Activated CD4-positive, alpha-beta T cell treated with anti-CD3 and anti-CD28 coated beads, Interleukin-2, amount 50 U/mL, for 24 hours (primary cell): ENCODE data around the gene HBS1L.
A peak's percentile ranks its signal among the peaks of the same experiment; 100 is the strongest.

Experiments
- DNase-seq, 2 donors: peaks; one replicate each; pipeline ENCODE4 v3.0.0-alpha.2; 2020; ENCODE audit warnings: low read depth in 1 of 2, low spot score in 1 of 2

The HBS1L gene

DNA sequence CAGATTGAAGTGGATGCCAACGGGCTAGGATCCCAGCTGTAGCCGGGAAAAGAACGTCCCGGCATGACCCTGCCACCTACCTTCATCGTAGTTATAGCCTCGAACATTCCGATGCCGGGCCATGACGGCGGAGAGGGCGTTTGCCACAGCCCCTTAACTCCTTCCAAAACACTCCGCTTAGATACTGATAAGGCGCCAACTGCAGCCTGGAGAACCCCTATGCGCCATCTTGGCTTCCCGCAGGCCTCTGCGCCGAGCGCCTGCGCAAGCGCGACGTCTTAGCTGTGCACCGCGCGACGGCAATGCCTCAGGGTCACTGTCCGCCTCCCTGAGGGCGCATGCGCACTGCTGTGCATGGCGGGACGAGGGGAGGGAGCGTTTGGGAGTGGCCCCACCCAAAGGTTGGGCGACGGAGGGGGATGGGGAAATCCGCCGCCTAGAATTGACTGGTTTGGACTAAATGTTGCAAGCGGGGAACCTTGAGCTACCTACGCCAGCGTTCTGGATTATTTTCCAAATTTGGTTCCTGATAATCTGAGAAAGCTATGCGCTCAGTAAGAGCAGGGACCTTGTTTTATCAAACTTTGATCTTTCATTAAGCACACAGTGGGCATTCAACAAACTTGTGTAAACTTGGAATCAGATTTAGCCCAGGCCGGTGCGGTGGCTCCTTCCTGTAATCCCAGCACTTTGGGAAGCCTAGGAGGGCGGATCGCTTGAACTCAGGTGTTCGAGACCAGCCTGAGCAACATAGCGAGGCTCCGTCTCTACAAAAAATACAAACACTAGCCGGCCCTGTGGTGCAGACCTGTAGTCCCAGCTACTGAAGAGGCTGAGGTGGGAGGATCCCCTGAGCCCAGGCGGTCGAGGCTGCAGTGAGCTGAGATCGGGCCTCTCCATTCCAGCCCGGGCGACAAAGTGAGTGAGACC, at the start of gene HBS1L:
Gene HBS1L (minus strand): TSS at position 254 of the 930 bp plus-strand sequence. CDS start 131 bp downstream, at position 123.
- peak; percentile 91 to 96 for DNase-seq

DNA sequence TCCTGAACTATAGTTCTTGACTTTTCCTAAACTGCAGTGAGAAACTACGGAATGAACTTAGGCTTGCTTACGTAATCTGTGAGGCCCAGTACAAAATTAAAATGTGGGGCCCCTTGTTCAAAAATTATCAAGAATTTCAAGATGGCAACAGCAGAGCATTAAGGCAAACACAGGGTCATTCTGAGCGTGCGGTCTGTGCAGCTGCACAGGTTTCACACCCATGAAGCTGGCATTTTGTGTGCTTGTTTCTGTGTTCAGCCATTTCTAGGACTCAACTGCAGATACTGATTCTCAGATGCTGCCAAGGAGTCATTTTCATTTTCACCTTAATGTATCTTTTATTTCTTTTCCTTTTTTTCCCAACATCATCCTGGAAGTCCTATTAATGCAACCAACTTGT, 49.6 kb upstream of the HBS1L start:
- DNase-seq = no peak

DNA sequence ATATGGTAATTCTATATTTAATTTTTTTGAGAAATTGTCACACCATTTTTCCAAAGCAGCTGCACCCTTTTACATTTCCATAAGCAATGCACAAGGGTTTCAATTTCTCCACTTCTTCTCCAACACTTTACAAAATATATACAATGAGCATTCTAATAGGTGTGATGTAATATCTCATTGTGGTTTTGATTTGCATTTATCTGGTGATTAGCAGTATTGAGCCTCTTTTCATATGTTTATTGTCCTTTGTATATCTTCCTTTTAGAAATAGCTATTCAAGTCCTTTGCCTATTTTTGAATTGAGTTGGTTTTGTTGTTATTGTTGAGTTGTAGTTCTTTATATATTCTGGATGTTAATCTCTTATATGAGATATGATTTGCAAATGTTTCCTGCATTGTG, 47.6 kb upstream of the HBS1L start:
- no peak for DNase-seq

DNA sequence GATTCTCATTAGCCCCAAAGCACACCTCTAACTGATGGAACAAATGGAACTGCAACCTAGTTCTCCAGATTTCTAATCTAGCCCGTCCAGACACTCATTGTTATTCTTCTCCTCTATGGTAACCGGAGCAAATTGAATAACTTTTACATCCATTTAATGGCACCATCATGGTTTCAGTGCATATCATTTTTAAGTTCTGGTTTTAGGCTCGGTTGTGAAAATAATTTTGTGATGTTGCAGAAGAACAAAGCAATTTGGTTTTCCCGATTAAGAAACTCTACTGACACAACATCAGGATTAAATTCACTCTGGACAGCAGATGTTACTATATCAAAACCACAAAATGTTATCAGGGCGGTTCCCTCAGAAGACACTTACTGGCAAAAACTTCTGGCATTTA, 42.5 kb upstream of the HBS1L start:
- no peak for DNase-seq

DNA sequence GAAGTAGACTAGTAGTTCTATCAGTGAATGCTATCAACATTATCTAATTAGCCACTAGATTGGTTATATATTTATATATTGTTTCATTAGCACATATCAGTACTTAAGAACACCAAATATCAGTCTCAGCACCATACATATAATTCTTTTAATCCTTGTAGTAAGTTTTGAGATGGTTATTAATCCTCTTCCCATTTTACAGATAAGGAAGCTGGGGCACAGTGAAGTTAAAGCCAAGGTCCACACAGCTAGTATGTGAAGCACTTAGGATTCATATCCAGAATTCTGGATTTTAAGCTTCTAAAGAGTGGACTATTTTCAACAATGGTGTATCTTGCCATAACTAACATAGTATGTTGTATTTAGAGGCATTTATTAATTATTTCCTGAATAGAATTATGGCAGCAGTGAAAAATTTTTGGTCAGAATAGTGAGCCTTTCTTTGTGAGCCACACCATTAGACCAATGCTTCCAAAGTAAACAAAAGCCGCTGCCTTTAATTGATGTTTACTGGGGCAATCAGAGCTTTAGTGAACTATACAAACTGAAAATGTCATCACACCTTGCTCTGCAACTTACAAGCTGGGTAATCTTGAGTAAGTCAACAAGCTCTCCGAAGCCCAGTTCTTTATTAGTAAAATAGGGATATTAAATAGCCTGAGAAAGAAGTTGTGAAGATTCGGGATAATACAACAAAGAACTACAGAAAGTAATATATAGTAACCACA, 41.9 kb upstream of the HBS1L start:
- no peak for DNase-seq

DNA sequence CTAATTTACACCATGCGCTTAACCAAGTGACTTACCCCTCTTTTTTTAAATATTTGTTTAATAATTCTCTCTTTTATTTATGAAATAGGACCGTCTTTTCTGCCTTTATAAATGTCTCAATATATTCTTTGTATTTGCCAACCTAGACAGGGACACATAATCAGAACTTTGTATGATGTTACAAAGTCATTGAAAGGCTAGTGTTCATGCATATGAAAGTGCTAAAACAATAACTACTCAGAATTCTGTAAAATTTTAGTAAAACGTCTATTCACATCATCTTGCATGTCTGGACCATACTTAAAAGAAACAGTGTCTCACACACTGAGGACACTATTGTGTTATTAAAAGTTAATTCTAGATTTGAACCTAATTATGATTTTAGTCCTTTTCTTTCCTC, 41.1 kb upstream of the HBS1L start:
- no peak for DNase-seq

DNA sequence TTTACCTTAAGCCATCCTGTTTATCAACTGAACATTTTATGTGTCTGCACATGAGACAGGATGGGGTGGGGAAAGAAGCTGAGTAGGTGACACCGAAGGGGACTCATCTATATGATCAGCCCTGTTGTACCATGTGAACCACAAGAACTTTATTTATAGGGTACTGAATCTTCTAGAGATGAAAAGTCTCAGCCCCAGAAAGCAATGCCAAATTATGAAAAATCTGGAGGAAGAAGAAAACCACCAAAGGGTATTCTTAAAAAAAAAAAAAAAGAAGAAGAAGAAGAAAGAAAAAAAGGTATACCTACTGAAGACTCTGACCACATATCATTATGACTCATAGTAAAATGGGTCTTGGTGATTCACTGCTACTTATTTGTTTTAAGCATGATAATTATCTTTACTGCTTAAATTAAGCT, 39.8 kb upstream of the HBS1L start:
- DNase-seq = no peak

DNA sequence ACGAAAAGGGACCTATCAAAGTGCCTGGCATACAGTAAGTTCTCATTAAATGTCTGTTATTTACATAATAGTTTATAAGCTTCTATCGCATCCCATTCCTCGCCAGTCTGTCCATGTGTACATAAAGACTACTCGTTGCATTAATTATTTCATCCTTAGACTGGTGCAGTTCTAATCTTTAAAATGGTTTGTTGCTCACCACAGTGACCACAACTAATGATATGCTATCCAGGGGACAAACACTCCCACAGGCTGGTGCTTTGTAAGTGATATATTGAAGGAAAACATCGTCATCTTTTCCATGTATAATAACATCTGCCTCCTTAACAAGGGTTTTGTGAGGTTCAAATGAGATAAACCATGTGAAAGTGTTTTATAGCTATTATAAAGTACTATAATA, 39.0 kb upstream of the HBS1L start:
- DNase-seq = no peak

DNA sequence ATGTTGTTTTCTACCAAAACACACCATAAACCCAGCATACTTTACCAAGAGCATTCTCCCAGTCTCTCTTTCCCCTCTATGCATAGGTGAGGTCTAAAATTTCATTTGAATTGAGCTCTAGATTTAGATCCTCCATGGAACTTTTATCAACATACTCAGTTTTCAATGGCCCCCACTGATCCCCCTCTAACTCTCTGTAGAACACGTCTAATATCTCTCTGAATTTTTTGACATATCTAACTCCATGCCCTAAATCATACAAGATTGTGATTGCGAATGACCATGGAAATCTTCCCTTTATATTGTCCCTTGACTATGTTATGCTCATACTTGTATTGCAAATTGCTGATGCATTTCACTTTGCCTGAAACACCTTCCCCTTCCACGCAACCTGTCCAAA, 38.1 kb upstream of the HBS1L start:
- DNase-seq = no peak

DNA sequence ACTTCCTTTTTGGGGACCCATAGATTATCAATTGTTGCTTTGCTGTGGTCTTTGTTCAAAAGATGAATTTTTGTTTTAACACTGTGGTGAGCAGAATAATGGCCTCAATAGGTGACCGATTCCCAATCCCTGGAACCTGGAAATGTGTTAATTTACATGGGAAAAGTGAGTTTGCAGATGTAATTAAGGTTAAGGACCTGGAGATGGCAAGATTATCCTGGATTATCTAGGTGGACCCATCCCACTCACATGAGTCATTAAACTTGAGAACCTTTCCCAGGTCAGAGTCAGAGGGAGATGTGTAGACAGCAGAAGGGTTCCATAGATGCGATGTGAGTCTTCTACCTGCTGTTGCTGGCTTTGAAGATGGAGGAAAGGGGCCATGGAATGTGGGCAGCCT, 36.2 kb upstream of the HBS1L start:
- DNase-seq = no peak

DNA sequence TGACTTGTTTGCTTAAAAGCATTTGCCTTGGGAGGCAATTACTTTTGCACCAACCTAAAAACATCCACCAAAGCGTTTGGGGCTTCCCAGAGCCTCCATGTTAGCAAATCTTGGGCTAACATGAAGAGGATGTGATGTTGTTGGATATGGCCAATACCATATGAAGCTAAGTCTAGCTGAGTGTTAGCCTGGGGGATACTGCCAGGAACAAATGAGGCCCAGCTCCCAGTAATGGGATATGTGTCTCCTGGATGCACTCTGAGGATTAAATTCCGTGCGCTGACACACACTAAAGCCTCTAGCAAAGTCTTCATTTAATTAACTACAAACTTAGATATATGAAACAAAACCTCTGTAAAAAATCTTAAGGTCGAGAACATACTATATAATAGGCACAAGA, 35.3 kb upstream of the HBS1L start:
- DNase-seq = no peak

DNA sequence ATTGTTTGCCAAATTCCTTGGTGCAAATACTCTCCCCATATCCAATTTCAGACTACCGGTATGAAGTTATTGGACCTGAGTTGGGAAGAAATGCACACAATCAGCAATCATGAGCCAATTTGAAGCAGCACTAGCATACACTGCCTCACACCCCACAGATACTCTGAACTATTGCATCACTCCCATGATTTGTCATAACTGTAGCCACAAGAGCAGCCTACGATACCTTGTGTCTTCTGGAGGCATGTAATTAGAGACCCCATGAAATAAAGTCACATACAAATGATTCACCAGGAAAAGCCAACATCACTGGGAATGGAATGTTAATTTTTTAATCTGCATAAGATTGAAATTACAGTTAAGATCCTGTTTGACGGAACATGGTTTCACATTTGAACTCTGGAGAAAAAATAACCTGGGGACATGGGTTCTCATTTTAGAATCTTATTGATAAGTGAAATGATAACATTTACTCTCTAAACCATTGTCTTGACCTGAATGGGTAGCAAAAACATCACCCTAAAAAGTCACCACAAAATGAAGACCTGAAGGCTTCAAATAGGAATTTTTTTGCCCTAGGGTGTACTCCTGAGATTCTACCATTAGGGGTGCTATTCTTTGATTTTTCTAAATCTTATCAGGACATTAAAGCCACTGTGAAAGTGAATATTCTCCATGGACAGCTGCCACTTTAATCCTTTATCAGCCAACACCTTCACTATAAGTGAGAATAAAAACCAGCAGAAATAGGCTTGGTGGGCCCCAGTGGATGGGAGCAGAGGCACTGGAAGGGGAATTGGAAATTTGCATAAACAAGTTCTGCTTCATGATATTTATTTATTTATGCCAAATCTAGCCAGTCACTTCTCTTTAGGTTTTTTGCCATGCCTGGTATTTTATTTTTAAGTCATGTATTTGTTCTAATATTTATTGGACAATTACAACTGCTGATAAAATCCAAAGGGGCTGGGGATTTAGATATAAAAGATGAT, 34.5 kb upstream of the HBS1L start:
- peak in 1 of 2 donors; percentile 57 for DNase-seq

DNA sequence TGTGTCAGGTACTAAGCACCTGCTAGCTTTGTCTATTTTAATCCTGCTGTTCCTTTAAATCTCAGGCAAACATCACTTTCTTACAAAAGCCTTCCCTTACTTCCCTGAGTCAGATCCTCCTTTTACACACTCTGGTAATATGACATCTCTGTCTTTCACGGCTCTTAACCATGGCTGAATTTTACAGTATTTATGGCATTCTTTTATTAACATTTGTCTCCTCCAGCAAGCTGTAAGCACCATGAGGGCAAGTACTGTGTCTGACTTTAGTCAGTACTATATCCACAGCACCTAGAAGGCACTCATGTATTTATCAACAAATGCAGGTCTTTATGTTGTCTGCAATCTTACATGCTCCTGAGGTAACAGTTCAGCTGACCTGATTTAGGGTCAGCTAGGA, 33.7 kb upstream of the HBS1L start:
- no peak for DNase-seq

DNA sequence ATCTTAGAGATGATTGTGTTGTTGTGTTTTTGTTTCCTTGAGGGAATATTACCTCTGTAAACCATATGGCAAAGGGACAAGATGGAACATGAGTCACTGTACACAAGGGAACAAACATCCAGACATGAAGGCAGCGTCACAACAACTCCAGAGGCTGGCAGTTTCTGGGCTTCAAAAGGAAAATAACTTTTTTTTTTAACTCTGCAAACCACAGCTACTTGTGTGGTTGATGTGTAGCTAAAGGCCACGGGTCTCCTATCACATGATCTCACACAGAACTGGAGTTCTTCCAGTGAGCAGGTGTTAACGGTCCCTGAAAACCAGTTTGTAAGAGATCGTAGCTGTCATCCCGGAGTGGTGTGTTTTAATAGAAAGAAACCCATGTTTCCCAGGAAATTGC, 33.2 kb upstream of the HBS1L start:
- DNase-seq = peak in 1 of 2 donors; percentile 22

DNA sequence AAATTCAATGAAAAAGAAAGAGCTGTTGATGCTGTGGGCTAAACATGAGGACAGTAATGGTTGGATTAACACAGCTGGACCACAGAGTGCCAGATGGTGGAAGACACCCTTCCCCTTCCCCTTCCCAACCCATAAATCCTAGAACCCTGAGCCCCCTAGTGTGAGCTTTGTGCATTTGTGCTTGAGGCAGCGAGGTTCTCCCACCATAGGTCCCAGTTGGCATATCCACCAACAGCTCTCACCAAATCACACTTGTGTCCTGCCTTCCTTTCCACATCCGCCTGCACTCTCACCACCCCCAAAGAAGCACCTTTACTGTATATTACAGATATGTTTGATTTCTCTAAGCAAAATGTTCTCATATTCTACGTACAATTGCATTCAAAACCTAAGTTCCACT, 32.8 kb upstream of the HBS1L start:
- DNase-seq = no peak

DNA sequence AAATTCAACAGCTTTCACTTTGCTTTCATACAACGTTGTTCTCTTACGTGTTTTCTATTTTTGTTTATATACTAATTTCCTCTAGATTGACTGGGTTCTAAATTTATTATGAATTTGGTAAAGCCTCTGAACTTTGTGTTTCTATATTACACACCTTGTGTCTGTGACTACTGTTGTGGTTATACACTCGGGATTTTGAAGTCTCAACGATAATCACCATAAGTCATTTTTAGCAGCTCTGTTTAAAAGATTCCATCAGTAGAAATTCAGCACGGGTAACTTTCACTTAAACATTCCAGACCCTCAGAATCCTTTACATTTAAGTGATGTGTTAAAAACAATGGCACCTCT, 31.8 kb upstream of the HBS1L start:
- DNase-seq = no peak

DNA sequence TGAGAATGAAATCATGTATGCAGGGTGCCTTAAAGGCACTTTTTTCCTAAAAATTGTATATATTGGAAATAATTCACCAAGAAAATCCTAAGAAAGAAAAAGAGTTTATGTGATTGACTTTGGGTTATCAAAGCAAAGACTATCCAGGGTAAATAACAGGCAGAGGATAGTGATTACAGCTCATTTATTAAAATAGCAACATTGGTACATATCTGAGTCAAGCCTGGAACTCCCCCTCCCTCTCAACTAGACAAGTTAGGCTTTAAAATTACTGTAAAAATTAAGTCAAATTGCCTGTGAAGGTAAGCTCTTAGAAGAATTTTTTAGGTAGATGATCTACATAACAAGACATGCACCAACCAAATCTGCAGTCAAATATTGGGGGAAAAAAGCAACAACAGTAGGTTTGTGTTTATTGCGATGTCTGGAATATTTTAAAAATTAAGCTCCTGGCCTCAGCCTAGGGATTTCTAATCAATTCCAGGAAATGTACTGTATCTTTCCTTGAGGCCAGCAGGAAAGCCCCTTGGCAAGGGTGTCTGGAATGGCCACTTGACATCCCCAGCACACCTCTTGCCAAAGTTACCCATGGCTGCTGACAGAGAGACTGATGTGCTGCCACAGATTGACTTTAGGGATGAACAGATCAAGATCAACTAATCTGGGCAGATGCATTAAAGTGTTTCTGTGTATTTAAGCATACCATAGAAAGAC, 31.2 kb upstream of the HBS1L start:
- no peak for DNase-seq

DNA sequence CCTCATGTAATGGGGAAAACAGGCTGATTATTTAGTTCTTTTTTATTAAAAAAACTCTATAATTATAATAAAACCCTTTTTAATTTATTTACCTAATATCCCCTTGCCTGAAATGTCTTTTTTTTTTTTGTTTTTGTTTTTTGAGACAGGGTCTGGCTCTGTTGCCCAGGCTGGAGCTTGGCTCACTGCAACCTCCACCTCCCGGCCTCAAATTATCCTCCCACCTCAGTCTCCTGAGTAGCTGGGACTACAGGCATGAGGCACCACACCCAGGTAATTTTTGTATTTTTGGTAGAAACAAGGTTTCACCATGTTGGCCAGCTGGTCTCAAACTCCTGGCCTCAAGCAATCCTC, 30.3 kb upstream of the HBS1L start:
- DNase-seq = no peak

DNA sequence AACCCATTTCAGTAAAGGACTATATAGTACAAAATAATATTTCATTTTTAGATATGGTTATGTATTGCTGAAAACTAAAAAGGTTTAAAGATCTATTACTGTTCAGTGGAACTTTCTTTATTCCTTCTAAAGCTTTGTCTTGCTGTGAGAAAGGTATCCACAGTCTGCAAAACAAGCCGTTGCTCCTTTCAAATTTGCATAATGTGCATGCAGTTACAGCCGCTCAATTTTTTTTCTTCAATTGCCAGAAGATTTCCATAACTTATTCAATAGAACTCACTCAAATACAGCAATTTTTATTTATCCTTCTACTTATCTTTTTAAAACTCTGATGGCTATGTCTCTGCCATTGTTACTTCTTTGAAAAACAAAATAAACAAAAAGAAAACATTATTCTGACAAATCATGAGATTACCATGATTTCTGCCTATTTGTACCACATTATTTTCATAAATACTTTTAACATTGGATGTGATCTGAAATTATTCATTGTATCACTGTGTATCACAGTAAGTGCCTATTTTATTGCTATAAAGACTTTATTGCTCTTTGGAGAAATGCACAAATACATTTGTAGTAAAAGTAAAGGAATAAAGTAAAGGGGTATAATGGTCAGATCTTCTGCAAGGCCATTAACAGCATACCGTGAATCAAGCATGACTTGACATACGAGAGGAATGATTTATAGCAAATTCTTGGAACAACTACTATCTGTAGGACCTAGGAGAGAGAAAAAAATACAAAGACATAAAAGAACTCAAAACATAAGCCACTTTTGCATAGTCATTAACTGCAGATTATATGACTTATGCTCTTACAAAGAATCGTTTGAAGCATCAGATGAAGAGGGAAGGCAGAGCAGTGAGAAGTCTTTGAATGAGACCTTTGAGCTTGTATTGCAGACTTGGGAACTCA, 29.6 kb upstream of the HBS1L start:
- no peak for DNase-seq

DNA sequence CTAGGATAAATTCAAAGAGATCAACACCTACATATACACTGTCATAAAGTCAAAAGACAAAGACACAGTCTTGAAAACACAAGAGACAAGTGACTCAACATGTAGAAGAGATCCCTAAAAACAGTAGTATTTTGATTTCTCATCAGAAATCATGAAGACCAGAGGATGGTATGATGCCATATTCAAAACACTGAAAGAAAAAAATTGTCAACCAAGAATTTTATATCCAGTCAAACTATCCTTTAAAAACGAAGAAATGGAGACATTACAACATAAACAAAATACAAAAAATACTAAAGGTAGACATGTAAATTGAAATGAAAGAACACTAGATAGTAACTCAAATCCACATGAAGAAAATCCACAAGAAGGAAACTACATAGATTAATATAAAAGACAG, 27.3 kb upstream of the HBS1L start:
- DNase-seq = no peak
